Vagina (tissue), 2 donors: ENCODE measurements around the gene ADGRV1.

Experiments
- CTCF ChIP-seq, 3 experiments: fragments of 450-650 bp in 2 of 3; fragments of 200-600 bp in 1 of 3; sonication (generic) in 1 of 3; IDR thresholded peaks; one replicate each; pipeline ENCODE4 v1.5.1; 2017 to 2019; ENCODE audit warnings: antibody characterized with exemption in 3 of 3, mild to moderate bottlenecking in 2 of 3, moderate library complexity in 2 of 3
- POLR2AphosphoS5 ChIP-seq, 2 donors: sonication (generic); formaldehyde crosslinking; IDR thresholded peaks; one replicate each; pipeline ENCODE4 v1.9.0; 2017; ENCODE audit warnings: antibody characterized with exemption in 2 of 2, mild to moderate bottlenecking in 2 of 2, low read depth in 1 of 2; ENCODE audit not compliant: insufficient read depth in 1 of 2

GRCh38 chr5:91150636-91151035 is 592.0 kb downstream of the ADGRV1 start:
- no peak for TF ChIP-seq POLR2AphosphoS5 (IDR thresholded peaks at IDR 0.05; ENCODE audit: insufficient read depth in 1 of 2, low read depth in 1 of 2)
- no peak for TF ChIP-seq CTCF (IDR thresholded peaks at IDR 0.05)
